GM23338 (cell line): ENCODE results near the gene SCN3B. TPM values are rescaled to one million over a fixed set of nuclear protein-coding genes. Genes with fewer than 3 reads are reported as not detected.

Experiments used
- ATAC-seq: fragments of 200-7000 bp; cut with Tn5 transposase; 3 replicates; pipeline ENCODE4 v1.9.1; 2020
- DNase-seq: peaks from one replicate; pipeline ENCODE4 v3.0.0-alpha.2; 2015; ENCODE audit warnings: low spot score
- H2AFZ ChIP-seq: fragments of 200-600 bp; sonication (generic); 2 replicates; pipeline ENCODE4 v1.8.0; 2016; ENCODE audit warnings: antibody characterized with exemption, mild to moderate bottlenecking, moderate library complexity
- H3F3A ChIP-seq: fragments of 200-600 bp; sonication (generic); replicated peaks from 2 replicates; pipeline ENCODE4 v1.8.0; 2017; ENCODE audit warnings: antibody characterized with exemption, mixed run types, low read depth
- H3K27ac ChIP-seq: fragments of 200-600 bp; sonication (generic); 2 replicates; pipeline ENCODE4 v1.6.1; 2016; ENCODE audit warnings: low read depth
- H3K27me3 ChIP-seq: fragments of 200-600 bp; sonication (generic); 2 replicates; pipeline ENCODE4 v1.8.0; 2016; ENCODE audit warnings: mild to moderate bottlenecking, mixed run types, moderate library complexity; ENCODE audit not compliant: insufficient read depth
- H3K36me3 ChIP-seq: fragments of 200-600 bp; sonication (generic); 2 replicates; pipeline ENCODE4 v1.8.0; 2016; ENCODE audit warnings: mild to moderate bottlenecking; ENCODE audit not compliant: insufficient read depth
- H3K4me1 ChIP-seq: fragments of 200-600 bp; sonication (generic); 2 replicates; pipeline ENCODE4 v1.8.0; 2016; ENCODE audit warnings: mild to moderate bottlenecking, moderate library complexity; ENCODE audit not compliant: insufficient read depth
- H3K4me2 ChIP-seq: fragments of 200-600 bp; sonication (generic); 2 replicates; pipeline ENCODE4 v1.7.1; 2017; ENCODE audit warnings: mixed run types
- H3K4me3 ChIP-seq: fragments of 200-600 bp; sonication (generic); 2 replicates; pipeline ENCODE4 v1.6.1; 2016; ENCODE audit warnings: mixed run types
- H3K79me2 ChIP-seq: fragments of 200-600 bp; sonication (generic); replicated peaks from 2 replicates; pipeline ENCODE4 v1.8.0; 2017; ENCODE audit warnings: mild to moderate bottlenecking; ENCODE audit not compliant: insufficient read depth
- H3K9me2 ChIP-seq: fragments of 200-600 bp; sonication (generic); 2 replicates; pipeline ENCODE4 v1.8.0; 2017; ENCODE audit not compliant: insufficient read depth
- H4K20me1 ChIP-seq: fragments of 200-600 bp; sonication (generic); replicated peaks from 2 replicates; pipeline ENCODE4 v1.8.0; 2017; ENCODE audit warnings: mild to moderate bottlenecking; ENCODE audit not compliant: insufficient read depth
- H3K27ac Mint-ChIP-seq: 2 replicates; pipeline ENCODE4 v1.8.0; 2020; ENCODE audit warnings: inconsistent platforms, mild to moderate bottlenecking, moderate library complexity, mixed read lengths
- H3K27me3 Mint-ChIP-seq: 3 replicates; pipeline ENCODE4 v1.8.0; 2022; ENCODE audit warnings: low read depth, mild to moderate bottlenecking, moderate library complexity, mixed read lengths, inconsistent platforms; ENCODE audit not compliant: insufficient read depth, poor library complexity
- H3K36me3 Mint-ChIP-seq: 3 replicates; pipeline ENCODE4 v1.8.0; 2021; ENCODE audit warnings: low read depth, mild to moderate bottlenecking, inconsistent platforms, moderate library complexity, mixed read lengths
- H3K4me1 Mint-ChIP-seq: 3 replicates; pipeline ENCODE4 v1.8.0; 2020; ENCODE audit warnings: mild to moderate bottlenecking, inconsistent platforms, mixed read lengths
- H3K4me3 Mint-ChIP-seq: 3 replicates; pipeline ENCODE4 v1.8.0; 2021; ENCODE audit warnings: moderate library complexity, mild to moderate bottlenecking, inconsistent platforms, mixed read lengths
- H3K9me3 Mint-ChIP-seq: 3 replicates; pipeline ENCODE4 v1.8.0; 2020; ENCODE audit warnings: moderate library complexity, mild to moderate bottlenecking, inconsistent platforms, mixed read lengths
- CREB1 ChIP-seq: fragments of 250-450 bp; sonication (Bioruptor Pico); IDR thresholded peaks from 2 replicates; pipeline ENCODE4 v1.5.0; 2020; ENCODE audit warnings: low read depth, mild to moderate bottlenecking, moderate library complexity
- ETS1 ChIP-seq: IDR thresholded peaks from 2 replicates; pipeline ENCODE4 v1.6.1; 2016; ENCODE audit warnings: antibody characterized with exemption
- EZH2 ChIP-seq: fragments of 200-600 bp; sonication (generic); IDR thresholded peaks from one replicate; pipeline ENCODE4 v1.8.0; 2017; ENCODE audit warnings: antibody characterized with exemption, mild to moderate bottlenecking, low read depth; ENCODE audit not compliant: unreplicated experiment
- EZH2phosphoT487 ChIP-seq: fragments of 200-600 bp; sonication (generic); IDR thresholded peaks from one replicate; pipeline ENCODE4 v1.8.1; 2018; ENCODE audit warnings: antibody characterized with exemption; ENCODE audit not compliant: unreplicated experiment
- JUNB ChIP-seq: IDR thresholded peaks from one replicate; pipeline ENCODE4 v1.6.1; 2016; ENCODE audit warnings: antibody characterized with exemption; ENCODE audit not compliant: unreplicated experiment
- NANOG ChIP-seq: IDR thresholded peaks from 2 replicates; pipeline ENCODE4 v1.6.1; 2016; ENCODE audit warnings: antibody characterized with exemption, borderline replicate concordance
- POLR2AphosphoS5 ChIP-seq: IDR thresholded peaks from 2 replicates; pipeline ENCODE4 v1.6.1; 2016; ENCODE audit warnings: antibody characterized with exemption, low read depth
- REST ChIP-seq: IDR thresholded peaks from one replicate; pipeline ENCODE4 v1.6.1; 2018; ENCODE audit warnings: antibody characterized with exemption; ENCODE audit not compliant: unreplicated experiment
- STAT1 ChIP-seq: IDR thresholded peaks from one replicate; pipeline ENCODE4 v1.6.1; 2016; ENCODE audit warnings: antibody characterized with exemption; ENCODE audit not compliant: unreplicated experiment
- ZNF114 ChIP-seq: fragments of 250-450 bp; sonication (Bioruptor Pico); IDR thresholded peaks from 2 replicates; pipeline ENCODE4 v1.5.0; 2020; ENCODE audit warnings: mild to moderate bottlenecking, moderate library complexity
- ZNF331 ChIP-seq: fragments of 250-450 bp; sonication (Bioruptor Pico); IDR thresholded peaks from 2 replicates; pipeline ENCODE4 v1.5.0; 2020; ENCODE audit warnings: low read depth, mild to moderate bottlenecking, moderate library complexity
- polyA plus RNA-seq: library from polyadenylated mRNA; unstranded; fragments of >200 nt; fragmentation: Nextera tagmentation; extraction: Ambion mirVana; gene quantifications from 2 replicates; pipeline ENCODE4 v1.2.1, GENCODE V29; 2016
- total RNA-seq: library from RNA; depleted of rRNA; stranded (reverse); fragments of >200 nt; shearing (Covaris generic); gene quantifications from 2 replicates; pipeline ENCODE4 v1.2.3, GENCODE V29; 2014
- TF ChIP-seq, protein P1 (sequence below), 2 experiments: fragments of 200-600 bp in 1 of 2; sonication (generic) in 1 of 2; conservative IDR thresholded peaks; 2 replicates each; pipeline versions ENCODE4 v1.5.1 to v1.6.1; 2016 to 2017; ENCODE audit warnings: antibody characterized with exemption in 2 of 2, low read depth in 2 of 2, mild to moderate bottlenecking in 2 of 2, moderate library complexity in 1 of 2

SCN3B gene
- total and polyA plus RNA-seq, 2 experiments from 2014 or later, result 0.74 to 1.7 TPM

DNA sequence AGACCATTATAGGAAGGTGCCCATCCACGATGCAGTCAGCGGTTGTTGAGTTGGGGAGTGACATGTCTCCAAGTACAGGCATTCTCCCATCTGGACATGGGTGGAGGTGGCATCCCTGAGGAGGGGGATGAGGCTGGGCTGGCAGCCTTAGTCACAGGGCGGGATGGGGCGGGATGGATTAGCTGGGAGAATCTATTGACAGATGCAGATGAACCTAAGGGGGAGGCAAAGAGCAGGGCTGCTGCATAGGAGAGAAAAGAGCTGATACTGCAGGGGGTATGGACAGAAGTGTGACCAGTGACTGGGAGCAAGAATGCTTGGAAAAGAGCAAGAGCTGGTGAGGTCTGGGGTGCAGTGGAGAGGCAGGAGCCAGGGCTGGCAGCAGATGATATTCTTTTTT, 42.7 kb downstream of the SCN3B start:
- Histone ChIP-seq H3K27ac (no peak overlapping the region), H2AFZ (no peak overlapping the region), H3K36me3 (no peaks in the 10 kb centered on the region; the same call in 1 of the 2 replicates), H3K4me3 (no peak overlapping the region), H3K79me2 (no peaks in the 10 kb centered on the region), H3K4me2 (no peak overlapping the region), H3K9me2 (no peaks in the 10 kb centered on the region), H3K4me1 (no peaks in the 10 kb centered on the region), H3F3A (no peaks in the 10 kb centered on the region), H3K27me3 (no peaks in the 10 kb centered on the region), H4K20me1 (no peaks in the 10 kb centered on the region)
- Mint-ChIP-seq H3K27ac (no peak overlapping the region; the same call in 1 of the 2 replicates), H3K36me3 (peaks cover 17% of the 10 kb centered on the region), H3K9me3 (no peaks in the 10 kb centered on the region), H3K4me3 (no peak overlapping the region), H3K4me1 (peaks cover 2% of the 10 kb centered on the region; the same call in 2 of the 3 replicates), H3K27me3 (no peaks in the 10 kb centered on the region)
- TF ChIP-seq STAT1 (no peak), NANOG (no peak), CREB1 (CRISPR knock-in tag) (no peak)
- ATAC-seq (peak; percentile 56), DNase-seq (no peak)

- Mint-ChIP-seq H3K27ac (no peak overlapping the region; the same call in 1 of the 2 replicates), H3K9me3 (no peaks in the 10 kb centered on the region), H3K36me3 (peaks cover 12% of the 10 kb centered on the region; the same call in 2 of the 3 replicates), H3K4me3 (no peak overlapping the region), H3K4me1 (peaks cover 2% of the 10 kb centered on the region; the same call in 2 of the 3 replicates), H3K27me3 (no peaks in the 10 kb centered on the region)
- H3K4me2 ChIP-seq, result no peak overlapping the region
- no peaks in the 10 kb centered on the region for H3K4me1 ChIP-seq
- H3F3A ChIP-seq, result no peaks in the 10 kb centered on the region
- H3K9me2 ChIP-seq, result no peaks in the 10 kb centered on the region
- H3K36me3 ChIP-seq, result no peaks in the 10 kb centered on the region; the same call in 1 of the 2 replicates
- no peak for DNase-seq
- H3K27ac ChIP-seq, result no peak overlapping the region
- H4K20me1 ChIP-seq, result no peaks in the 10 kb centered on the region
- H3K4me3 ChIP-seq, result no peak overlapping the region
- no peaks in the 10 kb centered on the region for H3K79me2 ChIP-seq
- ATAC-seq, result no peak
- no peak overlapping the region for H2AFZ ChIP-seq
- no peaks in the 10 kb centered on the region for H3K27me3 ChIP-seq
- TF ChIP-seq, protein P1, sequence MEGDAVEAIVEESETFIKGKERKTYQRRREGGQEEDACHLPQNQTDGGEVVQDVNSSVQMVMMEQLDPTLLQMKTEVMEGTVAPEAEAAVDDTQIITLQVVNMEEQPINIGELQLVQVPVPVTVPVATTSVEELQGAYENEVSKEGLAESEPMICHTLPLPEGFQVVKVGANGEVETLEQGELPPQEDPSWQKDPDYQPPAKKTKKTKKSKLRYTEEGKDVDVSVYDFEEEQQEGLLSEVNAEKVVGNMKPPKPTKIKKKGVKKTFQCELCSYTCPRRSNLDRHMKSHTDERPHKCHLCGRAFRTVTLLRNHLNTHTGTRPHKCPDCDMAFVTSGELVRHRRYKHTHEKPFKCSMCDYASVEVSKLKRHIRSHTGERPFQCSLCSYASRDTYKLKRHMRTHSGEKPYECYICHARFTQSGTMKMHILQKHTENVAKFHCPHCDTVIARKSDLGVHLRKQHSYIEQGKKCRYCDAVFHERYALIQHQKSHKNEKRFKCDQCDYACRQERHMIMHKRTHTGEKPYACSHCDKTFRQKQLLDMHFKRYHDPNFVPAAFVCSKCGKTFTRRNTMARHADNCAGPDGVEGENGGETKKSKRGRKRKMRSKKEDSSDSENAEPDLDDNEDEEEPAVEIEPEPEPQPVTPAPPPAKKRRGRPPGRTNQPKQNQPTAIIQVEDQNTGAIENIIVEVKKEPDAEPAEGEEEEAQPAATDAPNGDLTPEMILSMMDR (conservative IDR thresholded peaks at IDR 0.05; ENCODE audit: low read depth in 2 of 2), result no peak
- no peak for TF ChIP-seq CREB1 (CRISPR knock-in tag)
- no peak for TF ChIP-seq REST
- no peak for TF ChIP-seq ZNF331
- TF ChIP-seq EZH2phosphoT487, result no peak
- no peak for TF ChIP-seq STAT1
- no peak for TF ChIP-seq NANOG
- TF ChIP-seq ZNF114 (CRISPR knock-in tag), result no peak
- no peak for TF ChIP-seq POLR2AphosphoS5
- TF ChIP-seq ETS1, result no peak
- TF ChIP-seq EZH2, result no peak
- no peak for TF ChIP-seq JUNB
These were observed 45.5 kb downstream of the SCN3B start for GRCh38 chr11:123608945-123609344.
